HG02678 (cell line): ENCODE data around the gene PLIN5.

Experiments used
- ATAC-seq: cut with Tn5 transposase; IDR thresholded peaks from one replicate; pipeline ENCODE4 v1.9.1; 2021; ENCODE audit warnings: mild to moderate bottlenecking, moderate library complexity; ENCODE audit not compliant: unreplicated experiment

PLIN5 gene, protein sequence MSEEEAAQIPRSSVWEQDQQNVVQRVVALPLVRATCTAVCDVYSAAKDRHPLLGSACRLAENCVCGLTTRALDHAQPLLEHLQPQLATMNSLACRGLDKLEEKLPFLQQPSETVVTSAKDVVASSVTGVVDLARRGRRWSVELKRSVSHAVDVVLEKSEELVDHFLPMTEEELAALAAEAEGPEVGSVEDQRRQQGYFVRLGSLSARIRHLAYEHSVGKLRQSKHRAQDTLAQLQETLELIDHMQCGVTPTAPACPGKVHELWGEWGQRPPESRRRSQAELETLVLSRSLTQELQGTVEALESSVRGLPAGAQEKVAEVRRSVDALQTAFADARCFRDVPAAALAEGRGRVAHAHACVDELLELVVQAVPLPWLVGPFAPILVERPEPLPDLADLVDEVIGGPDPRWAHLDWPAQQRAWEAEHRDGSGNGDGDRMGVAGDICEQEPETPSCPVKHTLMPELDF

DNA sequence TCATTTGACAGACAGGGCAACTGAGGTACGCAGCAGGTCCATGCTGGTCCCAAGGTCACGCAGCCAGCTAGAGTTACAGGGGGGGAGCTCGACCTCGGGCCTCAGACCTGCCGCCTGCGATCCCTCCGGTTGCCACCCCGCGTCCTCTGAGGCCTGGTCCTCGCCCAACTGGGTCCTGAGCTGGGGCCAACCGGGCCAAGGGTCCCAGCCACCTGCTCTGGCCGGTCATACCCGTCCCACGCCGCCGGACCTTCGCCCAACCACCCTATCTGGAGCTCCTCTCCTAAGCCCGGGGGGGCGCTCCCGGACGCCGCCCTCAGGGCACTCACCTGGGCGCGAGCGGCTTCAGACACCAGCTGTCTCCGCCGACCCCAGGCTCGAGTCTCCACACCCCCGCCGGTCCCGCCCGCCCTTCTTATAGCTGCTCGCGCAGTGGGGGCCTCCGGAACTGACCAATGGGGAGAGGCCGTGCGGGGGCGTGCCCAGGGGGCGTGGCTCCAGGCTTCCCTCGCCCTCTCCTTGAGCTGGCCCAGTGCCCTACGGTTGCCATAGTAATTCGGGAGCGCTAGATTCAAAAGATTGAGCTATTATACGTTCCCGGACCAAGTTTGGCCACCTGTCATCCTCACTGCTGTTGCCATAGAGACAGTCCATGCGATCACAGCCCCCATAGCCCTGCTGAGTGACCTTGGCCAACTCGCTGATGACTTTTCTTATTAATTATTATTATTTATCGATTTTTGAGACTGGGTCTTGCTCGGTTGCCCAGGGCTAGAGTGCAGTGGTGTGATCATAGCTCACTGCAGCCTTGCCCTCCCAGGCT lies at the start of gene PLIN5:
PLIN5 (minus strand) TSS at position 389 of the 823 bp plus-strand sequence. CDS start 1,150 bp downstream, outside the sequence.
- no peak for ATAC-seq

DNA sequence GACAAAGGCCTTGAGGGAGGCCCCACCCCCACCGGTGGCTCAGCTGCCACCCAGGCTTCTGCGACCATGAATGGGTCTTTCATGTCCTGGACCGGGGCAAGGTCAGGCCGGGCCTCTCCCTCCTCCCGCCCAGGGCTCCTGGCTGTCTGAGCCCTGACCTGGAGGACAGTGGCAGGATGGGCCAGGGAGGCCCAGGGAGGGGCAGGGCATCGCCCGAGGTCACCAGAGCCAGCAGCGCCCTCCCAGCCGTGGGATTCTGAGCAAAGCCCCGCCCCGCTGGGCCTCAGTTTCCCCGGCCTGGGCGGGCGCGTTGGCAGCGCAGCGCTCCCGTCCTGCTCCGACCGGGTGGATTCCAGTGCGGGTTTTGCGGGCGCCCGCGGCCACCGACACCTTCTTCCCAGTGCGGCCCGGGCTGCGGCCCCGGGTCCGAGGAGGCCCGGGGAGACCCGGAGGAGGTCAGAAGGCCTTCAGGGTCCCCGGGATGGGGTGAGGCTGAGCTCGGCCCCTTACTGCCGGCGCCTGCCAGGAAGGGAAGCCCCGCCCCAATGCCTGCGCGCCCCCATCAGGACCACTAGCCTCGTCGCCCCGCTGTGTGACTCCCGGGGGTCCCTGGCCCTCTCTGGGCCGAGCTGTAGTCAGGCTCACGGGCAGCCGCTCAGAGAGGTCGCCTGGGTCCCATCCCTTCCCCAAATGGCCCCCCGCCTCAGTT lies 49.1 kb upstream of the PLIN5 start:
- no peak for ATAC-seq

DNA sequence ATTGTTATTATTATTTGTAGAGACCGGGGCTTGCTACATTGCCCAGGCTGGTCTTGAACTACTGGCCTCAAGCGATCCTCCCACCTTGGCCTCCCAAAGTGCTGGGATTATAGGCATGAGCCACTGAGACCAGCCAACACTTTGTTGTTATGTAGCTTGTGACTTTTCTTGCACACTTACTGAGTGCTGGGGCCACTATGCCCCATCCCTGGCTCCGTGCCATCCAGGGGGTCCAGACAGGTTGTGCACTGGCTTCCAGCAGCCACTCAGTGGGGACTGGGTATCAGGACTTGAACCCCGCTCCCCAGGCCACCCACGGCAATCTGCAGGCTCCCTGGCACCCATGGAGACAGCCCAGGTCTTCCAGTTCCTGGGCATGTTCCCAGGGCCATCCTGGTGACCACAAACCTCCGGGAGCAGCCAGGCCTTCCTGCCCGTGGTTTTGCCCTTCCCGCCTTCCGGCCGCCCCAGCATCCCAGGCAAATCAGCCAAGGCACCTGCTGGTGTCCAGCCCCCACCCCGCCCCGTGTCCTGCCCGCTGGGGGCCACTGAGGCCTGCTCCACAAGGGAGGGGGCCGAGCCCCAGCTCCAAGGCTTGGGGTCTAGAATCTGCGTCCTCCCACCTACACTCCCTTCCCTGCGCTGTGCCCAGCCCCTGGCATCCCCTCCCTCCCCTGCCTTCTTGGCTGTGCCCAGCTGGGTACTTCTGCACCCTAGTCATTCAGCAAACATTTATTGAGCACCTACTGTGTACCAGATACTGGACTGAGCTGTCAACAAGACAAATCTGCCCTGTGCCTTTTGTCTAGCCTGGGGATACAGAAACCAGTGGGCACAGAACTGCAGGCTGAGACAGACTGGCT lies 48.2 kb upstream of the PLIN5 start:
- ATAC-seq: no peak

DNA sequence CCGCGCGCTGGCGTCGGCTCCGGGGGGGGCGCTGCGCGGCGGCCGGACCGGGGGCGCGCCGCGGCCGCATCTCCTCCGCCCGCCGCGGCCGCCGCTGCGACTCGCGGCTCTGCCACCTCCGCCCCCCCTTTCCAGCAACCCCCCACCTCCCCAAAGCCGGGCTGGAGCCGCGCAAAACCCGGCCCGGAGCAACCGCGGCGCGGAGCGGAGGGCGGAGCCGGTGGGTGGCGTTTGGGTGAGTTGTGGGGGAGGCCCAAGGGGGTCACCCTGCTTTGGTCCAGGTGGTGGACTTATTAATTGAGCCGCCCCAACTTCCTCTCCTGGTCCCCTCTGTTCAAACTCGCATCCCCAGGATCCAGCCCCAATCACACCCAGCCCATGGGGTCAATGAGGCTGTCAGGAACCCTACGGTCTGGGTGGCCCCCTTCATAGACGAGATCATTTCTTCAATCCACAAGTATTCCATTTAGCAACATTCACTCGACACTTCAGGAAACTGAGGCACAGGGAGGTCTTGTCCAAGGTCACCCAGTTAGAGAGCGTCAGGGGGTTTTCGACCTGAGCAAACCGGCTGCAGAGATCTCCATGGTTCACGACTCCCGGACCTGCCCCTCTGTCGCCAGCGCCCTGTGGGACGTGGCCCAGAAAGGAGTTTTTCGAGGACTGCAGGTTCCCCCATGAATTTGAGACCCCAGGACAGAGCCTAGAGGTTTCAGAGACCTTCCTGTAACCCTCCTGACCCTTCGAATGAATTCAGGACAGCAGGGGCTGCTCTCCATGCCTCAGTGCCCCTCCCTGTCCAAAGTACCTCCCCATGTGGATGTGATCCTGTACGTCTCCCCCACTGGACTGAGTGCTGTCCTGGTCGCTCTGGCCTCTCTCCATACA lies 46.9 kb upstream of the PLIN5 start:
- ATAC-seq: no peak

DNA sequence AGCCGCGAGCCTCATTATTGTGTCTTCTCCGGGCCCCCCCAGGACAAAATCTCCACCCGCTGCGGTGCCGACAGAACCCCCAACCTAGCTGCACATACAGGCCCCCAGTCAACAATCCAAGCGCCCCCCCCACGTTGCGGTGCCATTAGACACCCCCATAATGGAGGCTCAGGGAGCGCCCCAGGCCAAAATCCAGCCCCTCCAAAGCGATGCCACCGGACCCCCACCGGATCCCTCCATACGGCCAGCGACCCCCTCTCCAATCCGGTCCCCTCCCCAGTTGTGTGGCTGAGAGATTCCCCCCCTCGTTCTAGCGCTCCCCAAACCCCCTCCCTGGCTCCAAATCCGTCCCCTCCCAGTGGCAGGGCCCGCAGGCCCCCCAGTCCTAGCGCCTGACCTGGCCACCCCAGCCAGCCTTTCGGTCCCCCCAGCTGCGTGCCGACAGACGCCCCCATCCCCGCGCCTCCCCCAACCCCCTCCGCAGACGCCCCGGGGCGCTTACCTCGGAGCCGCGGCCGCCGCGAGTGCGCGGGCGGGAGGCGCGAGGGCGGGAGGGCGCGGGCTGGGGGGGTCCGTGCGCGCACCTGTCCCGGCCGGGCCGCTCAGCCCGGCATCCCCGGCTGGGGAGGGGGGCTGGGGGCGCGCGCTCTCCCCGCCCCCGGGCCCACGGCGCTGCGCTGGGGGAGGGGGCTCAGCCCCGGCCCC lies 46.1 kb upstream of the PLIN5 start:
- ATAC-seq: no peak

DNA sequence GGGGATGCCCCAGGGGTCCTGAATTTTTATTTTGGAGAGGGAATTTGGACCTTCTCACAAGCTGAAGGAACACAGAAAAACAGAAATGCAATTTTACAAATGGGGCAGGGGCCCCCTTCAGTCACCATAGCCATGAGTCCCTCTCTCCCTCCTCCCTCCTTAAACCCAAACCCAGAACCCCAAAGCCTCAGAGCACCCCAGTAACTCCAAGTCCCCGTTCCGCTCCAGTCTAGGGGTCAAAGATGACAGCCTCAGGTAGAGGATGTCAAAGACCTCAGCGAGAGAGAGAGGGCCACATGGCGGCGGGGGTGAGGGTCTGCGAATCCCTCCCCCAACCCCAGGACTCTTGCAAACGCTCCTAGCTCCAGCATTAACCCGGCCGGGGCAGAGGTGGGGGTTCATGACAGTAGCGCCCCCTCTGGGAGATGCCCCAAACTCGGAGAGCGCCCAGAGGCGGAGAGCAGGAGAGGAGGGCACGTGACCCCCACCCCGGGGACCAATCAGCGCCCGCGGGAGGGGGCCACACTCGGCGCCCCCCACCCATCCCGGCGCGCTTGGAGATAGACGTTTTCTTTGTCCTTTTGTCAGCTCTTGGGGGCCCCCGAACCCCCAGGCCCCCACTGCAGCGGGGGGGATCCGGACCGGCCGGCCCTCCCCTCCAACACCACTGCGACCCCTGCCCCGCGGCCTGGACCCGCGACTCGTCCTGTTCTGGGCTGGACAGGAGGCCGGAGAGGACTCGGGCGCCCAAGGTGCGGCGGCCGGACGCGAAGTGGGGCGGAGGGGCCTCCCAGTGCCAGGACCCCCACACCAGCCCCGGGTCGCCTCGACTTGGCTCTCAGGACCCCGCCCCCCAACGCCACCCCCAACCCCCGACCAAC lies 45.2 kb upstream of the PLIN5 start:
- ATAC-seq: no peak

DNA sequence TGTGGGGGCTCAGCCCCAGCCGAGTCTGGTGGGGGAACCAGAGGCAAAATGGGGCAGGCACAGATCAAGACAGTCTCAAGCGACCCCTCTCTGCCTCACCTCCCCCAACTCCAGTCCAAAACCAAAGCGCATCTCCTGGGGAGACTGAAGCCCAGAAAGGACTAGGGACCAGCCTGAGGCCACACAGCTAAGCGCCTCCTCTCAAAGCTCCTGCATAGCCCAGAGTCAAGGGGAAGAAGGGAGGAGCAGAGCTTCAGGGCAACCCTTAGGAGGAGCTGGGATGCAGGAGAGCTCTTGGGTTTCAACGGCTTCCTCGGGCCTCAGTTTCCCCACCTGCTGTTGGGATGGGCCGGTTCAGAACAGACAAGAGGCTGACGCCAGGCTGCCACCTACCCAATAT lies 44.4 kb upstream of the PLIN5 start:
- ATAC-seq: no peak

DNA sequence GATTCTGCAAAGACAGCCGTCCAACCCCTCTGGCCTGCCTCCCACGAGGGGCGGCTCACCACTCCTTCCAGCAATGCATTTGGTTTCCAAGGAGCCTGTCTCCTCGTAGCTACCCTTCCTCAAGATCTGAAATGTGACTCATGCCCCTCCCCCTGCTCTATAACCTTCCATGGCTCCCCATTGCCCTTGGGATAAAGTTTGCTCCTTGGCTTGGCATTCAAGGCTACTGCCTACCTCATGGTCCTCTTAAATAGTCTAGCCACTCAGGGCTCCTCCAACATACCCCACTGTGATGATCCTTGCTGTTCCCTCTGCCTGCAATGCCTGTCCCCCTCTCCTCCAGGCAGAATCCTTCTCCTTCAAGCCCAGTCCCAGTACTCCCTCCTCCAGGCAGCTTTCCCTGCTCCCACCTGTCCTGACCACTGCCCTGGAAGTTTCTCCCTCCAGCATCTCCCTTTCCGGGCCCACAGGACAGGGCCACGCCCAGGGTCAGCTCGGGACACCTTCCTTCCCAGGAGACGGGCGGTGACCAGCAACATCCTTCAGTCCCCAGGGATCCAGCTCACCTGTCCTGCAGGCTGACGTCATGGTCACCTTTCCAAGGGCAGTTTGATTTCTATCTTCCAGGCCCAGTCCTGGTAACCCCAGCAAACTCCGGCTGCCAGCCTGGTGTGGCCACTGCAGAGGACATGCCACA lies 43.7 kb upstream of the PLIN5 start:
- ATAC-seq: no peak

DNA sequence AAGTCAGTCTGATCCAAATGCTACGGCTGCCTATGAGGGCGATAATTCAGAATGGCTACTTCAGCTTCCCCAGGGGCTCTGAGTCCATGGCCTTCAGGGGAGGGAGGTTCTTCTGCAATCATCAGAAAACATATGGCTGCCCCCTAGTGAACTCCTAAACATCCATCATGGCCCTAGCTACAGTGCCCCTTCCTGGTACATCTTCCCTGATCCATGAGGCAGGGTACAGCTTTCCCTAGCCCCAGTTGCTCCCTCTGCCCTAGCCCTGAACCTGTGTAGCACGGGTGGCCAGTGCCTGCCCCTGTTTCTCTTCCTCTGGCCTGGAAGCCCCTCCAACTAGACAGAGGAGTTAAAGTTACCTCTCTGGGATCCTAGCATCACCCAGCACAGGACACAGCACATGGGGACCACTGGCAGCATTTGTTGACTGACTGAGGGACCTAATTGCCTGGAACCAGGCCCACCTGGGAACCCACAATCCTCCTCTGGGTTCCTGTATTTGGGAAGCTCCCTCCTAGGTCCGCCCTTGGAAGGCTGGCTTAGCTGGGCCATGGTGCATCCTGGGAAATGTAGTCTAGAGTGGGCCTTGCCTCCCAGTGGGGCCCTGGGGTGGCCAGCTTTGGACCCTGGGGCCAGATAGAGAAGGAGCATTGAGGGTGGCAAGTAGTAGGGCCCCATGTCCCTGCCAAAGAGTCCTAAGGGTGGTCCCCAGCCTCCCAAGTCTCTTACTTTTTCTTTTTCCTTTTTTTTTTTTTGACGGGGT lies 42.2 kb upstream of the PLIN5 start:
- no peak for ATAC-seq

DNA sequence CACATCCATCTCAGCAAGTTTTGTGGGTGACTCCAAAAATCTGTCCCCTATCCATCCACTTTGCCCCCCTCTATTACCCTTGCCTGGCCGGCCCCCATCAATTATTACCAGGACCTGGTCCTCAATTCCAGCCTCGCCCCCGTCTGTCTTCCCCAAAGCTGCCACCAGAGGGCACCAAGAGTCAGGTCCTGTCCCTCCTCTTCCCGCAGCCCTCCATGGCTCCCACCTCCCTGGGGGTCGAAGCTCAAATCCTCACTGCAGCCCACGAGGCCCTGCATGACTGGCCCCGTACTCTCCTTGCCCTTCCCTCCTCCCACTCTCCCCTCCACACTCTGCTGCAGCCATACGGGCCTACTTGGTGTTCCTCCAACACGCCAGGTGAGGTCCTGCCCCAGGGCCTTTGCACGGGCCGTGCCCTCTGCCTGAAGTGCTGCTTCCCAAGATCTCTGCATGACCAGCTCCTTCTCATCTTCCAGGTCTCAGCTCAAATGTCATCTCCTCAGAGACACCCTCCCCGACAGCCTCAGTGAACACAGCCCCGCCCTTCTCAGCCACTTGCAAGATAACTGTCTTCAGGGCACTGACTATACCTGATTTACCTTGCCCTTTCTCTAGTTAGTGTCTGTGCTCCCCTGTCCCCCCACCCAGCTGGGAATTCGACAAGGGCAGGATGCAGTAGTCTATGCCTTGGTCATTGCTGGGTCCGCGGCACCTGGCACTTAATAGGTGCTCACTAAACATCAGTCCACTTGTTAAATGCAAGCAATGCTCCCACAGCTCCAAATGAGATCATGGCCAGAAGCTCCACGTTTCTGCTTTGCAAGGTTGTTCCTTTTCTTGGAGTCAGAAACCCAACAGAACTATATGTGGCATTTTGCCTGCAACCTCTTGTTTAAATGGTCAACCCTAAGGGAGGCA lies 41.3 kb upstream of the PLIN5 start:
- ATAC-seq: no peak

DNA sequence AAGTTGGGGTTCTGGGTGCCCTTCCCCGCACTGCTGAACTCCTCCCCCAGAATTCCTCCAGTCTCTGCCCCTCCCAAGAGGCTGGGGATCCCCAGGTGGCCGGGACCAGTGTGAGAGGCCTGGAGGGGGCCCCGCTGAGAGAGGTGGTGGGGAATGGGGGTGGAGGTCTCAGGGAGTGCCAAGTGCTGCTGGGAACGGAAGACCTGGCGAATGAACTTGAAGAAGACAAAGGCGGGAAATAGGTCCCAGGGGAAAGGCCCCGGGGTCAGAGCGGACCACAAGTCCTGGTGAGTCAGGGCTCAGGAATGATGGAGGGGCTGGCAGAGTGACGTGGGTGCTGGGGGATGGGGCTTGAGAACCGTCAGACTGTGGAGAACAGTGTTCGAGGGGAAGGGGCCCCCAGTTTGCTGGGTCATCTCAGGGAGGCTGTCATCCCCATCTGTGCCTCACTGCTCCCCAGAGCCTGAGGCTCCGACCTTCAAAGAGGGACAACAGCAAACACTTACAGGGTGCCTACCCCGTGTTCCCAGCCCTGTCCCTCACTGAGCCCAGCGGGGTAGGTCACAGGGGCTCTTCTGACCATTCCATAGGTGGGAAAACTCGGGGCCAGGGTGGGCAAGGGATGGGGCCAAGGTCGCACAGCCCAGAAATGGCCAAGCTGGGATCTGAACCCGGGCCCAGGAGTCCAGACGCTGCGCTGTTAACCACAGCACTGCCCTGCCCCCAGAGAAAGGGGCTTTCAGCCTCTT lies 40.4 kb upstream of the PLIN5 start:
- no peak for ATAC-seq

DNA sequence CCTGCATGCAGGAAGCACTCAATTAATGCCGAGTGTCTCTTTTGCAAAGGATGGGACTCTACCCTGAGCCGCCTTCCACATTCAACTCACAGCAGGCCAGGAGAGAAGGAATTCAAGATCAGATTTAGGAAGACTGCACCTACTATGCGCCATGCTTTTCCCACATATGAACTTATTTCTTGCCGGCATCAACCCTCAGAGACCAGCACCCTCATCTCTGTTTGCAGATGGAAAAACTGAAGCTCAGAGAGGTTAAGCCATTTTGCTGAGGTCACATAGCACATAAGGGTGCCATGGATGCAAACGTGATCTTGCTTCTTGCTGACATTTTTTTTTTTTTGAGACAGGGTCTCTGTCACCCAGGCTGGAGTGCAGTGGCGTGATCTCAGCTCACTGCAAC lies 38.7 kb upstream of the PLIN5 start:
- no peak for ATAC-seq

DNA sequence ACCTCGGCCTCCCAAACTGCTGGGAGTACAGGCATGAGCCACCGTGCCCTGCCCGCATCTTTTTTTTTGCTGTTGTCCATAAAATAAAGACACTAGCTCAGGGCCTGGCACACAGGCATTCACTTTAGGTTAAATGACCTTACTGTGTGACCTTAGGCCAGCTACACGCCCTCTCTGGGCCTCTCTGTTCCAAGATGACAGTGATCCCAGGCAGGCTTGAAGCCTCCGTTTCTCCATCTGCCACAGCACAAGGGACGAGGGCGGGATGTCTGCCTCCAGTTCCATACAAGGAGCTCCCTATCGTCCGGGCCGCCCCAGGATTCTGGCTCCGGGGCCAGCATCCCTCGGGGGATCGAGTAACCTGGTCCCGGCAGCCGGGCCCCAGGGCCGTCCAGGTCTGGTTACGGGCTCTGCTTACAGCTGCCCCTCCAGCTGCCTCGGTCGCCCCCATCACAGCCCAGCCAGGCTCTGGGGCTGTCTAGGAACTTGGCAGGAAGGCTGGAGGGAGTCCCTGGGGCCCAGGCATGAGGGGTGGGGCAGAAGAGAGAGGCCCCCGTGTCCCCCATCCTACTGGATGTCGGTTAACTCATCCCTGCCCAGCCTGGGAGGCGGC lies 36.4 kb upstream of the PLIN5 start:
- no peak for ATAC-seq

DNA sequence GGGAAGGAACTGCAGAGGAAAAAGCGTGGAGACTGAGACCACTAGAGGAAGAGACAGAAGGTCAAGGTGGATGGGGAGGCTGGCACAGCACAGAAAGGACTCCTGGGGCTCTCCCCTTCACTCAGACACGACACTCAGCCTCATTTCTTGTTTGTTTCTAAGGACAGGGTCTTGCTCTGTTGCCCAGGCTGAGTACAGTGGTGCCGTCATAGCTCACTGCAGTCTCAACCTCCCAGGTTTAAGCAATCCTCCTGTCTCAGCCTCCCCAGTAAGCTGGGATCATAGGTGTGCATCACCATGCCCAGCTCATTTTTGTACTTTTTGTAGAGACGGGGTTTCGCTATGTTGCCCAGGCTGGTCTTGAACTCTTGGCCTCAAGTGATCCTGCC lies 35.9 kb upstream of the PLIN5 start:
- ATAC-seq: no peak
